ENCODE measurements around the gene GATA1. TPM values are rescaled to one million over a fixed set of nuclear protein-coding genes. Genes with fewer than 3 reads are reported as not detected.
A peak's percentile ranks its signal among the peaks of the same experiment; 100 is the strongest.

Gene GATA1
- total RNA-seq, 2 donors from 2014 or later = not detected

DNA sequence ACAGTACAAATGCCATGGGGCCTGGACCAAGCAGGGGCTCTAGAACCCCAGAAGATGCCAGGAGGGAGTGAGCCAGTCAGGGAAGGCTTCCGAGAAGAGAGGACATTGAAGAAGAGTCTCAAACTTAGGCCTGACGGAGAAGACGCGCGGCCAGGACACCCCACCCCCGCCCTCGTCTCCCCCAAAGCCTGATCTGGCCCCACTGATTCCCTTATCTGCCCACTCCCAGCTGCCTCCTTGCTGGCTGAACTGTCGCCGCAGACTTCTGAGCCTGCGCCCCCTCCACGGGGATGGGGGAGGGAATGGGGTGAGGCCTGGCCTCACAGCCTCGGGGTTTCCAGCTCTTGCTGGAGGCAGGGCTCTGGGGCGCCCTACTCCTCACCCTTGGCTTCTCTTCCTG, 3.6 kb upstream of the GATA1 start:
- DNase-seq = no peak
- no peak for ATAC-seq
- intact Hi-C loops (cut with DNase I) = no loop called here

DNA sequence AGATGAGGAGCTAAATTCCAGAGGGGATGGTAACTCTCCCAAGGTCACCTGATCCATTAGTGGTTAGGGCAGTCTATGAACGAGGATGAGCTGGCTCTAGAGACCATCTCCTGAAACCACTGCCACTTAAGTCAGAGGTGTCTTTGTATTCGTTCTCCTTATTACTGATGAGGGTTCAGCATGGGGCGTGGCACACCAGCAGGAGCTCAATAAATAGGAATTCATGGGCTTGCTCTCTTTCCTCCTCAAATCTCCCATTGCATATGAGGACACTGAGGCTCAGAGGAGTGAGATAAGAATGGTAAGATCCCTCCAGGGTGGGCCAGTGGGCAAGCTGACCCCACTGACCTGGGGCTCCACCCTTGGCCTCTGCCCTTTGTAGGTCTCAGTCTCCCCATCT, 1.7 kb upstream of the GATA1 start:
- no peak for DNase-seq
- intact Hi-C loops (cut with DNase I) = no loop called here
- no peak for ATAC-seq

DNA sequence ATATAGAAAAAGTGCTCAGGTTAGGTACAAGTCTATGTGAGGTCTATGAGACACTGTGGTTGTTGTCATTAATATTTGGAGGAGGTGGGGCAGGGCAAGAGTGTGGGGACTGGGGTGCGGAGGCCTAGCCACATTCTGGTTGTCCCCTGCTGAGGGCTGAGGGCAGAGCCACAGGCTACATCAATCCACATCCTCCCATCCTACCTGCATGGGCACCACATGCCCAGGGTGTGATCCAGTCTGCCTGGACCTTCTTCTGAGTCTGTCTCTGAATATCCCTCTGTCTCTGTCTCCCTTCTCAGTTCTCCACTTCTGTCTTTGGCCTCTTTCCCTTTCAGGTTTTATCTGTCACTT, 1.2 kb upstream of the GATA1 start:
- DNase-seq (no peak), ATAC-seq (no peak)
- intact Hi-C loops (cut with DNase I) = no loop called here

DNA sequence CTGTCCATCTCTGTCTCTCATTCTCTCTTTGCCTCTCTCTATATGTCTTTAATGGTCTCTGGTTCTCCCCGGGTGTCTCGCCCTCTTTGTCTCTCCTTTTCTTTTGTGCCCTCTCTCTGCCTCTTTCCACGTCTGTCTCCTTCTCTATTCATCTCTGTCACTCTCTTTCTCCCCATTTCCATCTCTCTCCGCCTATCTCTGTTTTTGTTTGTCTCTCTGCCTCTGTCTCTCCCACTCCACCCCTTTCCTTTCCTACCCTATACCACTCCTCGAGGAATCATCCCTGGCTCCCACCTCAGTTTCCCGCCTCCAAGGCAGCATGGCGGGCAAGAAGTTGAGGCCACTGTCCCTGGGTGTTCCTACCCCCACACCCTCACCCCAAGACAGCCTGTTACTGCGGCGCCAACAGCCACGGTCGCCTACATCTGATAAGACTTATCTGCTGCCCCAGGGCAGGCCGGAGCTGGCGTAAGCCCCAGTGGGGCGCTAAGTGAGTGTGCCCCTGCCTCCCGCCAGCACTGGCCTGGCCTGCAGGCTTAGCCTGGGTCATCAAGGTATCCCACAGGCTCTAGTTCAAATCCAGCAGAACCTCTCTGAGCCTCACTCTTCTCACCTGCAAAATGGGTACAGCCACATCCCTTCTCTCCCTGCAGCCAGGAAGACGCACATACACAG, 713 bp upstream of the GATA1 start:
- intact Hi-C loops (cut with DNase I) = no loop called here
- ATAC-seq = no peak
- DNase-seq = no peak

DNA sequence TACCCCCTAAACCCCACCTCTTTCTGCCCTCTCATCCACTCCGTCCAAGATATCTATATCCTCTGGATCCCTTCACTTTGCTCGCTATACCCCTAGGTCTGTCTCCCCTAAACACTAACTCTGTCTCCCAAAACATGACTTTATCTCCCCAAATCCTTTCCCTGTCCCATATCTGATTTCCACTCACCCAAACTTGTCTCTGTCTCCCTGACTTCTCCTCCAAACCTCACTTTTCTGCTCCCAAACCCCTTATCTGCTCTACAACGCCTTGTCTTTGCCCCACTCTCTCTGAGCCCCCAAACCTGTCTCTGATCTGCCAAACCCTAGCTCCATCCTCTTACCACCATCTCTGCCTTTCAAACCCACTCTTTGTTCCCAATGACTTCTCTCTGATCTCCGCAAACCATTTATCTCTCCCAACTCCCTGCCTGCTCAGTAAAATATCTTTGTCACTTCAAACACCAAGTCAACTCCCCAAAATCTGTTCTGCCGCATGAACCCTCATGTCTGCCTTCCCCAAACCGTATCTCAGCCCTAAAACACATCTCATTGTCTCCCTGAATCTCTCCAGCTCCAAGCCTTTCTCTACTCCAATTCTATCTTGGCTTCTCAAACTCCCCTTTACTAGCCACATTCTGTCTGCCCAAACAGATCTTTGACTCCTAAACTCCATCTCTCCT, 575 bp downstream of the GATA1 start:
- no peak for ATAC-seq
- DNase-seq = no peak
- intact Hi-C loops (cut with DNase I) = no loop called here

DNA sequence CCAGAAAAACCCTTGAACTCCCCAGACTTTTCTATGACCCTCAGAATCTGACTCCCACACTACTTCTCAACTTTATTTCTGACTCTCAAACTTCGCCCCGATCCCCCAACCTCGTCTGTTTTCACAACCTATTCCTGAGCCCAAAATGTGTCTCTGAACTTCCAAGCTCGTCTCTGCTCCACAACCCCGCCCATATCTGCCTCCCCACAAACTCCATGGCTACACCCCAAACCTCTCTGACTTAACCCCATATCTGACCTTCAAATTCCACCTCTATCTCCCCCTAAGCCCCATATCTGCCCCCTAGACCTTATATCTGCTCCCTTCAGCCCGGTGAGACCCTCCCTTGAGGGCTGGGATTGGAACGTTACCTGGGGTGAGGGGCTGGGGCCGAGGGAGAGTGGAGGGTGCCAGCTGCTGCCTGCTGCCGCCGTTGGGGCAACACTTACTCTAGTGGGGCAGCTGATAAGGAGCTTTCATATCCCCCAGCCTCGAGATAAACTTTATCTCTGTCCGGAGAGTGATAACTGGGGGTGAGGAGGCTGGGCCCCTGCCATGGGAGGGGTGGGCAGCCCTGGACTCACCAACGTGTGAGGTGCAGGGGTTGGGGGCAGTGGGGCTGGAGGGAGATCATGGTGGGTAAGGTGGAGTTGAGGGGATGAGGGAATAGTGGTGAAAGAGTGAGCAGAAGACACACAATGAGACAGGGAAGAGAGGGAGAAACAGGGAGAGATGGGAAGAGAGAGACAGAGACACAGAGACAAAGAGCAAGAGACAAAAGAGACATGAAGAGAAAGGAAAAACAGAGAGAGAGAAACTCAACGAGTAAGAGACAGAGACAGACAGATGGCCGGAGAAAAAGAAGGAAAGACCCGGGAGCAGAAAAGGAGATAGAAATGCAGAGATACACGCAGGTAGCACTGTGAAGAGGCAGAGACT, 1.4 kb downstream of the GATA1 start:
- ATAC-seq = no peak
- intact Hi-C loops (cut with DNase I) = no loop called here
- DNase-seq = no peak

DNA sequence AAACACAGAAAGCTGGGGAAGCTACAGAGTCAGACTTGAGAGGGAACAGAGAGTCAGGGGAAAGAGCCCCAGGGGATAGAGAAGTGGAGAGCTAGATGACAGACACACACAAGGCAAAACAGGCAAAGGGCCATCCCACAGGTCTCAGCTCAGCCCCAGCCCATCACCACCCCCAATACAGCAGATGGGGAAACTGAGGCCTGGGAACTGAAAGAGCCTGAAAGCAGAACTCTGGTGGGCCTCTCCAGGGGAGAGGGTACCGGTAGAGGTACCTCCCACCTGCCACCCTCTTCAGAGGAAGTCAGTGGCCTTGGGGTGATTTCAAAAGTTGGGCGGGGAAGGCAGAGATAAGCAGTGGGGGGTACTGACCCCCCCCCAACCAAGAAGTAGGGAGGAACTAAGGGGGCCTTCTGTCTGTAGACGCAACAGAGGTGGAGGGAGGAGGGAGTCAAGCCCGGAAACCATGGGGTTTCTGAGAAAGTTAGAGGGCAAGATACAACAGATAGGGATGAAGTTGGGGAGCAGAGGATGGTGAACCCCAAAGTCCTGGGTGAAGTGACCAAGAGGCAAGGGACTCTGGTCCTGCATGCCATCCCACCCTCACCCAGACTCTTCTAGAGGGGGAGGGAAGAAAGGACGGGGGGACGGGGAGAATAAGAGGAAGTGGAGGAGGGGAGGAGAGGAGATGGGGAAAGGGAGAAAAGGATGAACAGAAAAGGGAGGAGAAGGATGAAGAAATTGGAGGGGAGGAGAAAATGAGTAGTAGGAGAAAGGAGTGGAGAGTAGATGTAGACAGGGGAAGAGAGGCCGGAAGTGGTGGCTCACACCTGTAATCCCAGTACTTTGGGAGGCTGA, 3.2 kb downstream of the GATA1 start:
- DNase-seq = no peak
- intact Hi-C loops (cut with DNase I) = no loop called here
- no peak for ATAC-seq

DNA sequence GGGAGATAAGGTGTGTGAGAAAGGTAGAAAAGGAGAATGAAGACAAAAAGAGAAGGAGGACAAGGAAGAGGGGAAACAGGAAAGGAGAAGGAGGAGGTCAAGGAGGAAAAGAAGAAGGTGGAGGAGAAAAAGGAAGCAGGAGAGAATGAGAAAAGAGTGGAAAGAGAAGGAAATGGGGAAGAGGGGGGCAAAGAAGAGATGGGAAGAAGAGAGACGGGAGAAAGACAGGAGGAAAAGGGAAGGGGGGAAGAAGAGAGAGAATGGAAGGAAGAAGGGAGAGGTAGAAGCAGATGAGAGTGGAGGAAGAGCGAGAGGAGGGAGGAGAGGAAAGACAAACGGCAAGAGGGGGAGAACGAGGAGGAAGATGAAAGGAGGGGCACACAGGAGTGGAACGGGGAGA, 4.1 kb downstream of the GATA1 start:
- ATAC-seq (no peak), DNase-seq (no peak)
- intact Hi-C loops (cut with DNase I) = no loop called here

DNA sequence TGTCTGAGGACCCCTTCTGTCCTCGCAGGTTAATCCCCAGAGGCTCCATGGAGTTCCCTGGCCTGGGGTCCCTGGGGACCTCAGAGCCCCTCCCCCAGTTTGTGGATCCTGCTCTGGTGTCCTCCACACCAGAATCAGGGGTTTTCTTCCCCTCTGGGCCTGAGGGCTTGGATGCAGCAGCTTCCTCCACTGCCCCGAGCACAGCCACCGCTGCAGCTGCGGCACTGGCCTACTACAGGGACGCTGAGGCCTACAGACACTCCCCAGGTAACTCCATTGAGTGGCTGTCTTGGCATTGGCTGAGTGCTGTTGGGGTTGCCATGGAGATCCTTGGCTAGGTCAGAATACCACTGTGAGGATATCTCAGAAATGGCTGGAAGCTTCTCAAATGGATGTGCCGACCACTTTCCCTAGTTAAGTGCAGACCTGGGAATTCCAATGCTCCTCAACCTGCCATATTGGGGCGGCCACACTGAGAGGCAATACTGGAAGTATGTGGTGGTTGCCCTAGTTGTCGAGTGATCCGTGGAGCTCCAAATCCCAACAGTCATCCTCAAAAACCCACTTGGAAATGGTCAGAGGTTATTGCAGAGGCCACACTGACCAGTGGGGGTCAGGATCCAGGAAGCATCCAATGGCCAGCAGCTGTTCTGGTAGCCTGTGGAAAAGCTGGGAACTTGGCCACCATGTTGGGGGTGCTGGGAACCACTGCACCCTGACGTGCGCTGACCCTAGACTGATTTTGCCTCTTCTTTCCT, 4.9 kb downstream of the GATA1 start:
- intact Hi-C loops (cut with DNase I) = no loop called here
- DNase-seq = no peak
- no peak for ATAC-seq

DNA sequence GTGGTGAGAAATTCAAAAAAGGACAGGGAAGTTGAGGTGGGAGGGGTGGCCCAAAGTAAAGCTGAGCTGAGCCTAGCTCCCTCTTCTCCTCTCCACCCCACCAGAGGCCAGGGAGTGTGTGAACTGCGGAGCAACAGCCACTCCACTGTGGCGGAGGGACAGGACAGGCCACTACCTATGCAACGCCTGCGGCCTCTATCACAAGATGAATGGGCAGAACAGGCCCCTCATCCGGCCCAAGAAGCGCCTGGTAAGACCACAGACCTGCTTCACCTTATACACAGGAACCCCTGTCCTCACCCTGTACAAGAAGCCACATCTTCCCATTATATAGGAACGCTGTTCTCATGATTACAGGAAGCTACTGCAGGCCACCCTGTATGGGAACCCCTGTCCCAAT, 5.8 kb downstream of the GATA1 start:
- intact Hi-C loops (cut with DNase I) = no loop called here
- ATAC-seq = no peak
- no peak for DNase-seq

DNA sequence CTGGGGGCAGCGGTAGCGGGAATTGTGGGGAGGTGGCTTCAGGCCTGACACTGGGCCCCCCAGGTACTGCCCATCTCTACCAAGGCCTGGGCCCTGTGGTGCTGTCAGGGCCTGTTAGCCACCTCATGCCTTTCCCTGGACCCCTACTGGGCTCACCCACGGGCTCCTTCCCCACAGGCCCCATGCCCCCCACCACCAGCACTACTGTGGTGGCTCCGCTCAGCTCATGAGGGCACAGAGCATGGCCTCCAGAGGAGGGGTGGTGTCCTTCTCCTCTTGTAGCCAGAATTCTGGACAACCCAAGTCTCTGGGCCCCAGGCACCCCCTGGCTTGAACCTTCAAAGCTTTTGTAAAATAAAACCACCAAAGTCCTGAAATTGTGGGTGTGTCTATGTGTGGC, 7.5 kb downstream of the GATA1 start:
- DNase-seq (no peak), ATAC-seq (no peak)
- intact Hi-C loops (cut with DNase I) = no loop called here

DNA sequence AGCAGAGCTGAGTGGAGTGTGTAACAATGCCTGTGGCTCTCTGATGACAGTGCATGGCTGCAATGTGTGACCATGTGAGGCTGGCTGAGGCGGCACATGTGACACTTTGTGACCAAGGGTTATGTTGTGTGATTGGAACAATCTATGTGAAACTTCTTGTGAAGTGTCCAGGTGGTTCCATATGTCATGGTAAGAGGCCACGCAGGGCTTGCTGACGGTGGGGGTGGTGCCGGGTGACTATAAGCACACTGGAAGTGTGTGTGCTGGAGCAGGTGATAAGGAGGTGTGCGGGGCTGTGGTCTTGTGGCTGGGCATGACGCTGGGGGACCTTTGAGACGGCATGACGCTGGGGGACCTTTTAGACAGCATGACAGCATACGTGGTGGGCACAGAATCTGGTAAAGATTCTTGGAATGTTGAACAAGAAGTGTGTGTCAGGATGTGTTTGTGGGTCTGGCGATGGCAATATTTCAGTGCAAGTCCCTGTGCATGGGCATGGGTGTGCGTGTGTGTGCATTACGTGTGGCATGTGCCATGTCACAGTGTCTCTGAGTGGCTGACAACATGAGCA, 8.0 kb downstream of the GATA1 start:
- intact Hi-C loops (cut with DNase I) = no loop called here
- DNase-seq = no peak
- no peak for ATAC-seq

DNA sequence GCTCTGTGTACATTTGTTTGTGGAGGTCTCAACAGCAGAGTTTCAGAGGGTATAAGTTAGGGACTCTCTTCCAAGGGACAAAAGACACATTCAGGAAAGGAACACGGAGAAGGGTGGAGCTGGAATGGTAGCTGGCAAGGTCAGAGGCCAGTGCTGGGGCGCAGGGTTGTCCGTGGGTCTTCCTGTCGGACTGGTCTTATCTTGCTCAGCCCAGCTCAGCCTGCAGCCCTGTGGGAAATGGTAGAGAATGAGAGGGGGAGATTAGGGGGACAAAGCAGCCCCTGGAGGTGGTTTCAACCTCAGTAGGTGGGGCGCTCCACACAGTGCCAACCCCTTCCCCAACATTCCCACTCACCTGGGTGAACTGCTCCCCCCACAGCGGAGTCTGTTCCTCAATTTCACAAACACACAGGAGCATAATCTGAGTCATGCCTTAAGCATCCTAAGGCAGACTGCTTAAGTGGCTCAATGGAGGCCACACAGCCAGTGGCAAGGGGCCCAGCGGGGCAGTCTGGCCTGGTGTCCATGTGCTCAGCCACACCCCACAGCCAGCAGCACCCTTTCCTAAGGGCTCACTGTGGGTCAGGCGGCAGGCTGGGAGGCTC, 8.6 kb downstream of the GATA1 start:
- intact Hi-C loops (cut with DNase I) = no loop called here
- ATAC-seq = no peak
- DNase-seq = no peak

DNA sequence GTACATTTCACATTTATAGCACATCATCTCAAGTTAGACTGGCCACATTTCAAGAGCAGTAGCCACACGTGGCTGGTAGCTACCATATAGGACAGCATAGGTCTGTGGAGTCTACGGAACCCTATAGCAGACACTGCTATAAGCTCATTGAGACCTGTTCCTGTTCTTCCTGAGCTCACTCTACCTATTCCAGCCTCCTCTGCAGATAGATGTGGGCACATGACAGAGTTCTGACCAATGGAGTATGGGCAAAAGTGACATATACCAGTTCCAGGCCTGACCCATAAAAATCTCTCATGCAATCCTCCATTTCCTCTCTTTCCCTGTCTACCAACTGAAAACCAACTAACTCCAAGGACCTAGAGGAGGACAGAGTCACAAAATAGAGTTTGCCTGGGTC, 11.9 kb downstream of the GATA1 start:
- no peak for ATAC-seq
- intact Hi-C loops (cut with DNase I) = no loop called here
- no peak for DNase-seq

DNA sequence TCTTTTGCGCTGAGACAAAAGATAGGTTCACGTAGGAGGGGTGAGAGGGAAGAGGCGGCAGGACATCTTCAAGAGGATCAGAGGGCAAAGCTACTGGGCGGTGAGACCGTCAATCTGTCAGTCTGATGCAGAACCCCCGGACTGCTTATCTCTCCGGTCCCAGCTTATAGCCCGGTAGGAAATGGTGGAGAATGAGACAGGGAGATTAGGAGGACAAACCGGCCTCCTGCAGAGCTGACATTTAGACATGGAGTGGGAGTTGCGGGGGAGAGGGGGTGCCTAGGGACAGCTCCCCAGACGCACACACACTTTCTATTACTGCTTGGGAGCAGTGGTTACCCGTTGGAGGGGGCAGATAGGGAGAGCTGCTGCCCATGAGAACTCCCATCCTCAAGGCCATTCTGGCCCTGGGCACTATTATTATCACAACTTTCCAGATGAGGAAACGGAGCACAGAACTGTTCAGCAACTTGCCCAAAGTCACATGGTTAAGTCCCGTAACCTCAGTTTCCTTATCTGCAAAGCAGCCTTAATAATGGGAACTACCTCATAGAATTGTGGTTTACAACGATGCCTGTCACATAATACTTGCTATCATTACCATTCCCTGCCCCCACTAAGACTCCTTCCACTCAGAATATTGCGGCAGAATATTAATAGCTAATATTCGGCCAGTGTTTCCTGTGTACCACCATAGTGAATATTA, 14.3 kb downstream of the GATA1 start:
- intact Hi-C loops (cut with DNase I) = loop anchor here in 1 of 2 donors (5.0 kb wide), 1 partner anchor 92 kb away; no protein-coding TSS in a partner anchor
- DNase-seq = no peak
- ATAC-seq = no peak

DNA sequence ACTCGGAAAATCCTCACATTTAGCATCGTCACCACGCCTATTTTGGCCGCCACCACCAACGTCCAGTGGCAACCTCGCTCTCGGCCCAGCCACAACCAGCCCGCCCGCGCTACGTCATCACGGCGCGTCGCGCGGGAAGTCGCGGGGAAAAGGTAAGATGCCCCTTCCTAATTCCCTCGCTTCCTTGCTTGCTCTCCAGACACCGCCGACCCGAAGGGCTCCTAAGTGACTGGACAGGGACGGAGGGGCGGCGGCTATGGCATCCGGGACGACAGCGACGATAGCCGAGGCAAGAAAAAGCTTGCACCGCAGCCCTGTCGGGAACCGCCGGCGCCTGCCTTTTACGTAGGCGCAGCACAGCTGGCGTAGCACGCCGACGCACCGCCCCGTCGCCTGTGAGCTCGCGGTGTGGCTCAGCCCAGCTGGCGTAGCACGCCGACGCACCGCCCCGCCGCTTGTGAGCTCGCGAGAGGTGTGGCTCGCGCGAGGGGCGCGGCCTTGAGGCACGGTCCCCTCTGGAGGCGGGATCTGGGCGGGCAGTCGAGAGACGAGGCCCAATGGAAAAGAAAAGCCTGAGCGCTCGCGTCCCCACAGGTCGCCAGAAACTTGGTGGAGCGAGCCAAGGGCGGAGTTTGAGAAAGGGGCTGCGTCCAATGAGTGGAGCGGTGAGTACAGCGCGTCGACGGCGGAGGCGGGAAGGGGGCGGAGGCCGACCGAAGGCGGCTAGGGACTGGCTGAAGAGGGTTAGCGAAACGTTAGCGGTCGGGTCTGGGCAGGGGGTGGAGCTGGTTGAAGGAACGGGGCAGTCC, 15.1 kb downstream of the GATA1 start, which contains the start of gene HDAC6:
Gene HDAC6, plus strand, starts transcription at position 788 of the 809 bp plus-strand sequence. CDS start 626 bp downstream, outside the sequence.
- intact Hi-C loops (cut with DNase I) = loop anchor here in 1 of 2 donors (5.0 kb wide), 1 partner anchor 91 kb away; no protein-coding TSS in a partner anchor
- DNase-seq (peak; percentile 97), ATAC-seq (peak; percentile 95 to 96)

Measured in left cardiac atrium (tissue), 4 donors.